Globus pallidus (tissue), 1 donor: Measurements from ENCODE around the gene SYT14.
"Not testable (repeated sequence)": the region's sequence is repeated elsewhere in the genome, so short reads cannot be mapped to it uniquely, and the experiment has no call there.

Experiments
- DNase-seq: peaks from one replicate; pipeline ENCODE4 v3.0.0-alpha.2; 2015; ENCODE audit warnings: low spot score

Gene SYT14

GRCh38 chr1:210117681-210118170 is 179.7 kb downstream of the SYT14 start:
- peak; percentile 11 for DNase-seq

- DNase-seq, result no peak
Measured at GRCh38 chr1:210123383-210123782, 185.4 kb downstream of the SYT14 start.

- no peak for DNase-seq
Measured at GRCh38 chr1:210123924-210124589, 186.0 kb downstream of the SYT14 start.

- DNase-seq, result no peak
Measured at GRCh38 chr1:210124736-210125135, 186.7 kb downstream of the SYT14 start.

GRCh38 chr1:210125143-210125542 is 187.1 kb downstream of the SYT14 start:
- no peak for DNase-seq

- no peak for DNase-seq
Measured at GRCh38 chr1:210129092-210129491, 191.1 kb downstream of the SYT14 start.

- DNase-seq, result no peak
Measured at GRCh38 chr1:210129759-210130158, 191.7 kb downstream of the SYT14 start.

GRCh38 chr1:210132582-210132981 is 194.6 kb downstream of the SYT14 start:
- DNase-seq, result no peak

GRCh38 chr1:210143465-210144062 is 205.5 kb downstream of the SYT14 start:
- peak; percentile 60 for DNase-seq

- no peak for DNase-seq
Measured at GRCh38 chr1:210144736-210145135, 206.7 kb downstream of the SYT14 start.

- no peak for DNase-seq
Measured at GRCh38 chr1:210151052-210151672, 213.1 kb downstream of the SYT14 start.

- DNase-seq, result no peak
Measured at GRCh38 chr1:210159211-210159610, 221.2 kb downstream of the SYT14 start.

GRCh38 chr1:210170220-210170619 is 232.2 kb downstream of the SYT14 start:
- no peak for DNase-seq

- no peak for DNase-seq
Measured at GRCh38 chr1:210174133-210174532, 236.1 kb downstream of the SYT14 start.

- DNase-seq, result no peak
Measured at GRCh38 chr1:210185063-210185462, 247.0 kb downstream of the SYT14 start.

GRCh38 chr1:210187849-210188606 is 250.0 kb downstream of the SYT14 start:
- not testable (repeated sequence) for DNase-seq

GRCh38 chr1:210189426-210189825 is 251.4 kb downstream of the SYT14 start:
- DNase-seq, result no peak

- no peak for DNase-seq
Measured at GRCh38 chr1:210195635-210196160, 257.7 kb downstream of the SYT14 start.

GRCh38 chr1:210196266-210196665 is 258.2 kb downstream of the SYT14 start:
- DNase-seq, result not testable (repeated sequence)

GRCh38 chr1:210198840-210199239 is 260.8 kb downstream of the SYT14 start:
- no peak for DNase-seq

- no peak for DNase-seq
Measured at GRCh38 chr1:210200124-210200736, 262.2 kb downstream of the SYT14 start.

GRCh38 chr1:210201681-210202080 is 263.7 kb downstream of the SYT14 start:
- DNase-seq, result no peak
